SU-DHL-6 (cell line): ENCODE results near the gene PDAP1.
"Not testable (repeated sequence)": the region's sequence is repeated elsewhere in the genome, so short reads cannot be mapped to it uniquely, and the experiment has no call there.

Source experiments
- H2AFZ ChIP-seq: fragments of 200-600 bp; sonication (generic); 2 replicates; pipeline ENCODE4 v1.6.1; 2014; ENCODE audit warnings: low read depth, mild to moderate bottlenecking, moderate library complexity, mixed read lengths, antibody characterized with exemption, low read length; ENCODE audit not compliant: severe bottlenecking
- H3F3A ChIP-seq: fragments of 200-600 bp; shearing (Covaris generic); 2 replicates; pipeline ENCODE4 v1.6.0; 2016; ENCODE audit warnings: antibody characterized with exemption, mild to moderate bottlenecking; ENCODE audit not compliant: insufficient read depth
- H3K27ac ChIP-seq: fragments of 200-600 bp; sonication (generic); 2 replicates; pipeline ENCODE4 v1.5.1; 2016; ENCODE audit warnings: low read depth, mild to moderate bottlenecking, low read length, moderate library complexity, mixed read lengths
- H3K27me3 ChIP-seq: fragments of 200-600 bp; sonication (generic), shearing (Covaris generic); 2 replicates; pipeline ENCODE4 v1.6.0; 2014; ENCODE audit warnings: mild to moderate bottlenecking, low read length
- H3K36me3 ChIP-seq: fragments of 200-600 bp; sonication (generic); 2 replicates; pipeline ENCODE4 v1.6.1; 2014; ENCODE audit warnings: mild to moderate bottlenecking, low read length, mixed read lengths
- H3K4me2 ChIP-seq: fragments of 300-600, 200-600 bp; shearing (Covaris generic), sonication (generic); 2 replicates; pipeline ENCODE4 v1.6.0; 2014; ENCODE audit warnings: low read length, low read depth, mild to moderate bottlenecking; ENCODE audit not compliant: poor library complexity, severe bottlenecking
- H3K4me3 ChIP-seq: fragments of 200-600 bp; sonication (generic); 2 replicates; pipeline ENCODE4 v1.5.1; 2014; ENCODE audit warnings: antibody characterized with exemption, low read length, mild to moderate bottlenecking, mixed read lengths; ENCODE audit not compliant: insufficient read depth, poor library complexity, severe bottlenecking
- H3K79me2 ChIP-seq: fragments of 200-600 bp; sonication (generic); 2 replicates; pipeline ENCODE4 v1.6.1; 2014; ENCODE audit warnings: mild to moderate bottlenecking, low read length, moderate library complexity; ENCODE audit not compliant: insufficient read depth
- H3K9ac ChIP-seq: fragments of 200-600 bp; sonication (generic); 2 replicates; pipeline ENCODE4 v1.7.0; 2014; ENCODE audit warnings: mild to moderate bottlenecking, low read length
- H3K9me2 ChIP-seq: fragments of 200-600 bp; sonication (generic); replicated peaks from 2 replicates; pipeline ENCODE4 v1.6.1; 2014; ENCODE audit warnings: low read length; ENCODE audit not compliant: insufficient read depth
- H3K9me3 ChIP-seq: fragments of 200-600 bp; sonication (generic); 2 replicates; pipeline ENCODE4 v1.6.1; 2014; ENCODE audit warnings: low read length, mixed read lengths; ENCODE audit not compliant: insufficient read depth
- H4K20me1 ChIP-seq: fragments of 200-600 bp; sonication (generic); 2 replicates; pipeline ENCODE4 v1.6.1; 2014; ENCODE audit warnings: low read depth, mild to moderate bottlenecking, antibody characterized with exemption, low read length, moderate library complexity, mixed read lengths
- EZH2phosphoT487 ChIP-seq: fragments of 200-600 bp; sonication (generic), shearing (Covaris generic); conservative IDR thresholded peaks from 2 replicates; pipeline ENCODE4 v1.6.1; 2018; ENCODE audit warnings: mild to moderate bottlenecking, antibody characterized with exemption, low read length, moderate library complexity, mixed read lengths
- TF ChIP-seq, protein P1 (sequence below): fragments of 200-600 bp; sonication (generic); IDR thresholded peaks from one replicate; pipeline ENCODE4 v1.5.1; 2017; ENCODE audit warnings: antibody characterized with exemption, mild to moderate bottlenecking, low read length, moderate library complexity; ENCODE audit not compliant: insufficient read depth, poor library complexity, severe bottlenecking

Gene PDAP1

DNA sequence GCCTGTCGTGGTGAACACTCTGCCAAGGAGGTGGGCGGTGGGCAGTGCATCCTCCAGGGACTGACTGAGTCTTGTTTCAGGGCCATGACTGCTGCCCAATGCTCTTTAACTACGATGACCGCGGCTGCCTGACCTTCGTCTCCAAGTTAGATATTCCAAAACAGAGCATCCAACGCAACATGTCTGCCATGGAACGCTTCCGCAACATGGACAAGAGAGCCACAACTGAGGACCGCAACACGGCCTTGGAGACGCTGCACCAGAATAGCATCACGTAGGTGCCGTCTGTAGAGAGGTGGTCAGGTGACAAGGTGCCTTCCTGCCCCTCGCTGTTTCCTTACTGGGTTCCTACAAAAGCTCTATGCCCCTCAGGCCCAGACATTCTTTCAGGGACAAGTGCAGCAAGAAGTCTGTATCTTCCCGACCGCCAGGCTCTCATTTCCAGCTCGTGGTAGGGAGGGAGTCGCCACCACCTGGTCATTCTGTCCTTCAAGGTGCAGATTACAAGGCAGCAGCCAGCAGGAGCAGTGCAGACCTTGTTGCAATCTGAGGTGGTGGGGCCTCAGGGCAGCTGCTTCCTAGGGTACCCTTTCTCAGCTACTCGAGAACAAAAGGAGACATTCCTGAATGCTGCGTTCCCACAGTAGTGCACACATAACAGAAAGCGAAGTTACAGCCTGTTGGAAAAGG is 48.8 kb downstream of the PDAP1 start:
- H3K79me2 ChIP-seq: no peaks in the 10 kb centered on the region
- H3K4me2 ChIP-seq: no peak overlapping the region
- no peak for TF ChIP-seq EZH2phosphoT487
- TF ChIP-seq, protein P1, sequence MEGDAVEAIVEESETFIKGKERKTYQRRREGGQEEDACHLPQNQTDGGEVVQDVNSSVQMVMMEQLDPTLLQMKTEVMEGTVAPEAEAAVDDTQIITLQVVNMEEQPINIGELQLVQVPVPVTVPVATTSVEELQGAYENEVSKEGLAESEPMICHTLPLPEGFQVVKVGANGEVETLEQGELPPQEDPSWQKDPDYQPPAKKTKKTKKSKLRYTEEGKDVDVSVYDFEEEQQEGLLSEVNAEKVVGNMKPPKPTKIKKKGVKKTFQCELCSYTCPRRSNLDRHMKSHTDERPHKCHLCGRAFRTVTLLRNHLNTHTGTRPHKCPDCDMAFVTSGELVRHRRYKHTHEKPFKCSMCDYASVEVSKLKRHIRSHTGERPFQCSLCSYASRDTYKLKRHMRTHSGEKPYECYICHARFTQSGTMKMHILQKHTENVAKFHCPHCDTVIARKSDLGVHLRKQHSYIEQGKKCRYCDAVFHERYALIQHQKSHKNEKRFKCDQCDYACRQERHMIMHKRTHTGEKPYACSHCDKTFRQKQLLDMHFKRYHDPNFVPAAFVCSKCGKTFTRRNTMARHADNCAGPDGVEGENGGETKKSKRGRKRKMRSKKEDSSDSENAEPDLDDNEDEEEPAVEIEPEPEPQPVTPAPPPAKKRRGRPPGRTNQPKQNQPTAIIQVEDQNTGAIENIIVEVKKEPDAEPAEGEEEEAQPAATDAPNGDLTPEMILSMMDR: no peak

DNA sequence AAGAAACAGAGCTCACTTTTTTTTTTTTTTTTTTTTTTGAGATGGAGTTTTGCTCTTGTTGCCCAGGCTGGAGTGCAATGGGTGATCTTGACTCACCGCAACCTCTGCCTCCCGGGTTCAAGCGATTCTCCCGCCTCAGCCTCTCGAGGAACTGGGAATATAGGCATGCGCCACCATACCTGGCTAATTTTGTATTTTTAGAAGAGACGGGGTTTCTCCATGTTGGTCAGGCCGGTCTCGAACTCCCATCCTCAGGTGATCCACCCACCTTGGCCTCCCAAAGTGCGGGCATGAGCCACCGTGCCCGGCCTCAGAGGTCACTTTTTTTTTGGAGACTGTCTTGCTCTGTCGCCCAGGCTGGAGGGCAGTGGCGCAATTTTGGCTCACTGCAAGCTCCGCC is 49.9 kb downstream of the PDAP1 start:
- not testable (repeated sequence) for H3K9me2 ChIP-seq, H3F3A ChIP-seq, H3K27me3 ChIP-seq, H3K9me3 ChIP-seq, H3K79me2 ChIP-seq, H3K9ac ChIP-seq, H3K4me2 ChIP-seq, H4K20me1 ChIP-seq, H3K27ac ChIP-seq, H3K4me3 ChIP-seq, H2AFZ ChIP-seq
- peaks cover 16% of the 10 kb centered on the region; the same call in 1 of the 2 replicates for H3K36me3 ChIP-seq

More for the DNA sequence above, 48.8 kb downstream of the PDAP1 start:
- Histone ChIP-seq H3K9me3 (no peaks in the 10 kb centered on the region), H2AFZ (no peak overlapping the region), H4K20me1 (no peaks in the 10 kb centered on the region), H3F3A (peaks cover 3% of the 10 kb centered on the region; the same call in 1 of the 2 replicates), H3K36me3 (peaks cover 20% of the 10 kb centered on the region; the same call in 1 of the 2 replicates), H3K4me3 (no peak overlapping the region), H3K9me2 (no peaks in the 10 kb centered on the region), H3K9ac (no peak overlapping the region), H3K27ac (no peak overlapping the region), H3K27me3 (no peaks in the 10 kb centered on the region)

DNA sequence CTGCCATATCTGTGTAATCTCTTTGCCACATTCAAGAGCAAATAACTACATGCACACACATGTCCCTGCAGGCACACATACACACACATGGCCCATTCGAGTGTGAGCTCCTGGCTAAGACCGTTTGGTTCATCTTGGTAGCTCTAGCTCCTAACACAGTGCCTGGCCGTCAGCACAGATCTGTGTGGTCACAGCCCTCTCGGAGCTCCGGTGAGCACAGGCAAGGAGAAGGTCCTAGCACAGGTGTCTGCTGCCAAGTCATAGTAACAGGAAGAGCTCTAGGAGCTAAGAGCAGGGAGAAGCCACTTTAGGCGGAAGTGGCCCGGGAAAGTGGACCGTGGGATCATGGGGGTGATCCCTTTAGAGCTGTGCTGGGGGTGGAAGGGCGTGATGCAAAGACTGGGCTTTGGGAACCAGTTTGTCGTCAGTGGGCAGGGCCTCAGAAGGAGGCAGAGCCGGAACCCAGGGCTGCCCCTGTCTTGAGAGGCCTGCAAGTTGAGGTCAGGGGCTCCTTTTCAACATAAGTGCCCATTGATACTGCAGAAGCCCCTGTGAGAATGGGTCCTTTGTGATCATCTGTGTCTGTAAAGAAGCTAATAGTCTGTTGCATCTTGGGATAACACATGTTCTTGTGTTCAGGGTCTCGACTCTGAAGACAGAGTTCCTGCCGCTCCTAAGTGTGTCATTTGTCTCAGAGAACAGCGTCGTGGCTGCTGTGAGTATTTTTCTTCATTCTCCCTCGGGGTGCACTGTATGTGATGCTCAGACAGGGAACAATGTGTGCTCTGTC is 50.5 kb downstream of the PDAP1 start:
- Histone ChIP-seq H3K9ac (no peak overlapping the region), H4K20me1 (no peaks in the 10 kb centered on the region), H3K27ac (no peak overlapping the region)

More for the DNA sequence above, 50.5 kb downstream of the PDAP1 start:
- no peaks in the 10 kb centered on the region for H3K9me3 ChIP-seq
- no peak overlapping the region for H2AFZ ChIP-seq
- H3K79me2 ChIP-seq: no peaks in the 10 kb centered on the region
- H3K36me3 ChIP-seq: peaks cover 10% of the 10 kb centered on the region; the same call in 1 of the 2 replicates
- no peak overlapping the region for H3K4me3 ChIP-seq
- H3K4me2 ChIP-seq: no peak overlapping the region
- TF ChIP-seq, protein P1: no peak
- no peak for TF ChIP-seq EZH2phosphoT487
- H3K27me3 ChIP-seq: no peaks in the 10 kb centered on the region
- no peaks in the 10 kb centered on the region for H3K9me2 ChIP-seq
- peaks cover 3% of the 10 kb centered on the region; the same call in 1 of the 2 replicates for H3F3A ChIP-seq
